RWPE1 (cell line): ENCODE data around the gene RUNX3.

Source experiments
- CTCF ChIA-PET: fragments of 350-600 bp; sonication (Branson Sonifier 250); formaldehyde crosslinking; extraction: SDS; loops from one replicate; lab custom pipeline; 2021; lab: Yijun Ruan, JAX
- POLR2A ChIA-PET: fragments of 400-600 bp; formaldehyde crosslinking; extraction: SDS; loops from one replicate; lab custom pipeline; 2020; ENCODE audit warnings: antibody characterized with exemption; ENCODE audit not compliant: low non-redundant PET; lab: Yijun Ruan, JAX
- DNase-seq: peaks from one replicate; pipeline ENCODE4 v3.0.0; 2012; ENCODE audit warnings: low spot score
- H3K27ac ChIP-seq: fragments of 450-650 bp; 2 replicates; pipeline ENCODE4 v1.5.1; 2017
- CTCF ChIP-seq: fragments of 450-650 bp; conservative IDR thresholded peaks from 2 replicates; pipeline ENCODE4 v1.5.1; 2017; ENCODE audit warnings: low read depth, mild to moderate bottlenecking

The RUNX3 gene

GRCh38 chr1:24938276-24938675, 8.2 kb upstream of the RUNX3 start:
- DNase-seq = no peak
- no peak overlapping the region for H3K27ac ChIP-seq
- TF ChIP-seq CTCF = no peak
- POLR2A ChIA-PET = no interaction called here
- CTCF ChIA-PET = no interaction called here

- DNase-seq = no peak
- CTCF ChIA-PET = no interaction called here
- no peak for TF ChIP-seq CTCF
- no peak overlapping the region for H3K27ac ChIP-seq
- POLR2A ChIA-PET = no interaction called here
These were observed 6.6 kb upstream of the RUNX3 start for GRCh38 chr1:24936684-24937083.

- DNase-seq = no peak
- ChIA-PET CTCF (interaction anchor here (0.6 to 1.1 kb wide), 2 partner anchors 14 to 213 kb away, joined by 3 read pairs; no protein-coding TSS in a partner anchor), POLR2A (no interaction called here)
- H3K27ac ChIP-seq = no peak overlapping the region
- no peak for TF ChIP-seq CTCF
These were observed 5.8 kb upstream of the RUNX3 start for GRCh38 chr1:24935615-24936484.

- no peak overlapping the region for H3K27ac ChIP-seq
- TF ChIP-seq CTCF = no peak
- no peak for DNase-seq
- ChIA-PET POLR2A (interaction anchor here (0.5 kb wide), 1 partner anchor 177 kb away, joined by 3 read pairs; no protein-coding TSS in a partner anchor), CTCF (interaction anchor here (0.7 to 1.1 kb wide), 2 partner anchors 14 to 760 kb away, joined by 3 to 4 read pairs; no protein-coding TSS in a partner anchor)
These were observed 5.1 kb upstream of the RUNX3 start for GRCh38 chr1:24935196-24935526.

- ChIA-PET CTCF (interaction anchor here (0.7 kb wide), 1 partner anchor 760 kb away, joined by 4 read pairs; no protein-coding TSS in a partner anchor), POLR2A (interaction anchor here (0.5 kb wide), 1 partner anchor 177 kb away, joined by 3 read pairs; no protein-coding TSS in a partner anchor)
- DNase-seq = no peak
- TF ChIP-seq CTCF = no peak
- no peak overlapping the region for H3K27ac ChIP-seq
These were observed 4.5 kb upstream of the RUNX3 start for GRCh38 chr1:24934310-24935195.

- H3K27ac ChIP-seq = no peak overlapping the region
- CTCF ChIA-PET = interaction anchor here (0.6 to 1.6 kb wide), 4 partner anchors 24 to 1054 kb away, joined by 3 to 8 read pairs (median 3); no protein-coding TSS in a partner anchor
- POLR2A ChIA-PET = no interaction called here
- no peak for DNase-seq
- no peak for TF ChIP-seq CTCF
These were observed 3.4 kb upstream of the RUNX3 start for GRCh38 chr1:24933468-24933867.
